ENCODE measurements around the gene MRPL22. TPM values are rescaled to one million over a fixed set of nuclear protein-coding genes. Genes with fewer than 3 reads are reported as not detected.

MRPL22 gene
- total and polyA plus RNA-seq, 2 of the 13 experiments (the other 11 are each of a cell fraction or from before 2014, with no cell fraction given) = 66.8 to 84.8 TPM

DNA sequence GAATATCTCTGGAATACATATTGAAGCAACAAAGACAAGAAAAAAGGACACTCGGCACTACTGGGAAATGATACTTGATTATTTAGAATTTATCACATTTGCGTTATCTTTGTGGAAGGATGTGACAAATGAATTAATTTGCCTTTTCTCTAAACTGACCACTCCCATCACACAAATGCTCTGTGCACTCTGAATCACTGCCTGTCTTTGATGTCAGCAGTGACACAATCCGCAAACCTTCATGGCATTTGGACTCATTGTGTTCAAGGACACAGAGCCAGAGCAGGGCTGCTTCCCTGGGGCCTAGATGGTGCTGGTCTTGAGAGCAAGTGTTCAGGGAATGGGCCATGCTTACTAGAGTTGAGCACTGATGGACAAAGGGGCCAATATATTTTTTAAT is 67.8 kb downstream of the MRPL22 start (continued):
- TF ChIP-seq RAD21 (CRISPR knock-in tag; IDR thresholded peaks at IDR 0.05) (no peak), SRY (CRISPR knock-in tag; IDR thresholded peaks at IDR 0.05) (no peak), TRIM24 (CRISPR knock-in tag; IDR thresholded peaks at IDR 0.05) (peak; percentile 41; the same call in 1 of the 2 replicates), ZMYM4 (CRISPR knock-in tag; IDR thresholded peaks at IDR 0.05) (peak; percentile 41; the same call in 1 of the 2 replicates), TAF1 (CRISPR knock-in tag; IDR thresholded peaks at IDR 0.05) (no peak), SP140L (CRISPR knock-in tag; IDR thresholded peaks at IDR 0.05; ENCODE audit: borderline replicate concordance) (no peak), RFX5 (IDR thresholded peaks at IDR 0.05; ENCODE audit: low read depth, low read length) (no peak), MEIS1 (CRISPR knock-in tag; IDR thresholded peaks at IDR 0.05; ENCODE audit: borderline replicate concordance) (no peak), ZNF773 (CRISPR knock-in tag; IDR thresholded peaks at IDR 0.05; ENCODE audit: borderline replicate concordance) (no peak), RXRA (CRISPR knock-in tag; IDR thresholded peaks at IDR 0.05) (peak; percentile 20; the same call in 1 of the 2 replicates), PHF8 (CRISPR knock-in tag; IDR thresholded peaks at IDR 0.05) (no peak), CBX1 (IDR thresholded peaks at IDR 0.05; ENCODE audit: low read depth) (no peak), CEBPG (CRISPR knock-in tag; IDR thresholded peaks at IDR 0.05) (peak; percentile 71; the same call in 1 of the 2 replicates), ZBTB7B (CRISPR knock-in tag; IDR thresholded peaks at IDR 0.05) (no peak), ZNF570 (CRISPR knock-in tag; IDR thresholded peaks at IDR 0.05; ENCODE audit: borderline replicate concordance) (no peak), TBL1XR1 (IDR thresholded peaks at IDR 0.05; ENCODE audit: borderline replicate concordance, low read length, partially characterized antibody) (no peak), ZNF569 (CRISPR knock-in tag; IDR thresholded peaks at IDR 0.05; ENCODE audit: borderline replicate concordance) (no peak)
- TF ChIP-seq, protein P1, sequence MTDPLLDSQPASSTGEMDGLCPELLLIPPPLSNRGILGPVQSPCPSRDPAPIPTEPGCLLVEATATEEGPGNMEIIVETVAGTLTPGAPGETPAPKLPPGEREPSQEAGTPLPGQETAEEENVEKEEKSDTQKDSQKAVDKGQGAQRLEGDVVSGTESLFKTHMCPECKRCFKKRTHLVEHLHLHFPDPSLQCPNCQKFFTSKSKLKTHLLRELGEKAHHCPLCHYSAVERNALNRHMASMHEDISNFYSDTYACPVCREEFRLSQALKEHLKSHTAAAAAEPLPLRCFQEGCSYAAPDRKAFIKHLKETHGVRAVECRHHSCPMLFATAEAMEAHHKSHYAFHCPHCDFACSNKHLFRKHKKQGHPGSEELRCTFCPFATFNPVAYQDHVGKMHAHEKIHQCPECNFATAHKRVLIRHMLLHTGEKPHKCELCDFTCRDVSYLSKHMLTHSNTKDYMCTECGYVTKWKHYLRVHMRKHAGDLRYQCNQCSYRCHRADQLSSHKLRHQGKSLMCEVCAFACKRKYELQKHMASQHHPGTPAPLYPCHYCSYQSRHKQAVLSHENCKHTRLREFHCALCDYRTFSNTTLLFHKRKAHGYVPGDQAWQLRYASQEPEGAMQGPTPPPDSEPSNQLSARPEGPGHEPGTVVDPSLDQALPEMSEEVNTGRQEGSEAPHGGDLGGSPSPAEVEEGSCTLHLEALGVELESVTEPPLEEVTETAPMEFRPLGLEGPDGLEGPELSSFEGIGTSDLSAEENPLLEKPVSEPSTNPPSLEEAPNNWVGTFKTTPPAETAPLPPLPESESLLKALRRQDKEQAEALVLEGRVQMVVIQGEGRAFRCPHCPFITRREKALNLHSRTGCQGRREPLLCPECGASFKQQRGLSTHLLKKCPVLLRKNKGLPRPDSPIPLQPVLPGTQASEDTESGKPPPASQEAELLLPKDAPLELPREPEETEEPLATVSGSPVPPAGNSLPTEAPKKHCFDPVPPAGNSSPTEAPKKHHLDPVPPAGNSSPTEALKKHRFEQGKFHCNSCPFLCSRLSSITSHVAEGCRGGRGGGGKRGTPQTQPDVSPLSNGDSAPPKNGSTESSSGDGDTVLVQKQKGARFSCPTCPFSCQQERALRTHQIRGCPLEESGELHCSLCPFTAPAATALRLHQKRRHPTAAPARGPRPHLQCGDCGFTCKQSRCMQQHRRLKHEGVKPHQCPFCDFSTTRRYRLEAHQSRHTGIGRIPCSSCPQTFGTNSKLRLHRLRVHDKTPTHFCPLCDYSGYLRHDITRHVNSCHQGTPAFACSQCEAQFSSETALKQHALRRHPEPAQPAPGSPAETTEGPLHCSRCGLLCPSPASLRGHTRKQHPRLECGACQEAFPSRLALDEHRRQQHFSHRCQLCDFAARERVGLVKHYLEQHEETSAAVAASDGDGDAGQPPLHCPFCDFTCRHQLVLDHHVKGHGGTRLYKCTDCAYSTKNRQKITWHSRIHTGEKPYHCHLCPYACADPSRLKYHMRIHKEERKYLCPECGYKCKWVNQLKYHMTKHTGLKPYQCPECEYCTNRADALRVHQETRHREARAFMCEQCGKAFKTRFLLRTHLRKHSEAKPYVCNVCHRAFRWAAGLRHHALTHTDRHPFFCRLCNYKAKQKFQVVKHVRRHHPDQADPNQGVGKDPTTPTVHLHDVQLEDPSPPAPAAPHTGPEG (CRISPR knock-in tag; IDR thresholded peaks at IDR 0.05) = no peak
- TF ChIP-seq, protein P2, sequence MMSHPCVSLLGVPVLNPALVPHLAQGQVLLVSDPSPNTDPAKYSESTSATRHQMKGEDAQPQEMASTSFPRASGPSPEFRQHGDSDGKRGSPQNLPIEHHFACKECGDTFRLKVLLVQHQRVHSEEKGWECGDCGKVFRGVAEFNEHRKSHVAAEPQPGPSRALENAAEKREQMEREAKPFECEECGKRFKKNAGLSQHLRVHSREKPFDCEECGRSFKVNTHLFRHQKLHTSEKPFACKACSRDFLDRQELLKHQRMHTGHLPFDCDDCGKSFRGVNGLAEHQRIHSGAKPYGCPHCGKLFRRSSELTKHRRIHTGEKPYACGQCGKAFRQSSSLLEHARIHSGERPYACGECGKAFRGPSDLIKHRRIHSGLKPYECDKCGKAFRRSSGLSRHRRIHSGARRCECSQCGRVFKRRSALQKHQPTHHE (CRISPR knock-in tag; IDR thresholded peaks at IDR 0.05; ENCODE audit: borderline replicate concordance) = no peak
- TF ChIP-seq, protein P3, sequence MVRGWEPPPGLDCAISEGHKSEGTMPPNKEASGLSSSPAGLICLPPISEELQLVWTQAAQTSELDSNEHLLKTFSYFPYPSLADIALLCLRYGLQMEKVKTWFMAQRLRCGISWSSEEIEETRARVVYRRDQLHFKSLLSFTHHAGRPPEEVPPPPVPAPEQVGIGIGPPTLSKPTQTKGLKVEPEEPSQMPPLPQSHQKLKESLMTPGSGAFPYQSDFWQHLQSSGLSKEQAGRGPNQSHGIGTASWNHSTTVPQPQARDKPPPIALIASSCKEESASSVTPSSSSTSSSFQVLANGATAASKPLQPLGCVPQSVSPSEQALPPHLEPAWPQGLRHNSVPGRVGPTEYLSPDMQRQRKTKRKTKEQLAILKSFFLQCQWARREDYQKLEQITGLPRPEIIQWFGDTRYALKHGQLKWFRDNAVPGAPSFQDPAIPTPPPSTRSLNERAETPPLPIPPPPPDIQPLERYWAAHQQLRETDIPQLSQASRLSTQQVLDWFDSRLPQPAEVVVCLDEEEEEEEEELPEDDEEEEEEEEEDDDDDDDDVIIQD (CRISPR knock-in tag; IDR thresholded peaks at IDR 0.05; ENCODE audit: low read depth) = peak; percentile 93
- TF ChIP-seq, protein P4, sequence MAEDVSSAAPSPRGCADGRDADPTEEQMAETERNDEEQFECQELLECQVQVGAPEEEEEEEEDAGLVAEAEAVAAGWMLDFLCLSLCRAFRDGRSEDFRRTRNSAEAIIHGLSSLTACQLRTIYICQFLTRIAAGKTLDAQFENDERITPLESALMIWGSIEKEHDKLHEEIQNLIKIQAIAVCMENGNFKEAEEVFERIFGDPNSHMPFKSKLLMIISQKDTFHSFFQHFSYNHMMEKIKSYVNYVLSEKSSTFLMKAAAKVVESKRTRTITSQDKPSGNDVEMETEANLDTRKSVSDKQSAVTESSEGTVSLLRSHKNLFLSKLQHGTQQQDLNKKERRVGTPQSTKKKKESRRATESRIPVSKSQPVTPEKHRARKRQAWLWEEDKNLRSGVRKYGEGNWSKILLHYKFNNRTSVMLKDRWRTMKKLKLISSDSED (CRISPR knock-in tag; IDR thresholded peaks at IDR 0.05) = no peak
